Left ventricle myocardium inferior (tissue), 1 donor: ENCODE results near the gene WNT7B. TPM values are rescaled to one million over a fixed set of nuclear protein-coding genes. Genes with fewer than 3 reads are reported as not detected.

Experiments used
- DNase-seq: peaks from one replicate; pipeline ENCODE4 v3.0.0-alpha.2; 2020
- H3K27ac ChIP-seq: fragments of 200-600 bp; replicated peaks from 2 replicates; pipeline ENCODE4 v1.8.0; 2021
- H3K27me3 ChIP-seq: fragments of 200-600 bp; 2 replicates; pipeline ENCODE4 v1.8.0; 2021; ENCODE audit warnings: low read depth
- H3K36me3 ChIP-seq: fragments of 200-600 bp; 2 replicates; pipeline ENCODE4 v1.8.0; 2021
- H3K4me1 ChIP-seq: fragments of 200-600 bp; 2 replicates; pipeline ENCODE4 v1.8.0; 2021
- H3K4me3 ChIP-seq: fragments of 200-600 bp; 2 replicates; pipeline ENCODE4 v1.8.0; 2021; ENCODE audit warnings: mild to moderate bottlenecking, moderate library complexity
- H3K9me3 ChIP-seq: fragments of 200-600 bp; replicated peaks from 2 replicates; pipeline ENCODE4 v1.8.0; 2021
- CTCF ChIP-seq: fragments of 200-600 bp; IDR thresholded peaks from 2 replicates; pipeline ENCODE4 v1.8.0; 2021; ENCODE audit warnings: antibody characterized with exemption, mild to moderate bottlenecking, borderline replicate concordance
- intact Hi-C: fragments of 100-400 bp; cut with micrococcal nuclease; formaldehyde crosslinking; loops from one replicate; pipeline ENCODE4 v1.11.0; 2022
- total RNA-seq: library from RNA; stranded (reverse); fragmentation: NEBNext Ultra II Directional; extraction: Animal tissue kit (Norgen Biotek cat#: 25700); gene quantifications from one replicate; pipeline ENCODE4 v1.2.1, GENCODE V29; 2021
- donor health status: DM: no; HTN: yes; CAD: no; lungs with severe emphysema.

WNT7B gene
- total RNA-seq, 1 donor from 2014 or later: not detected

GRCh38 chr22:45906946-45907345, 70.0 kb downstream of the WNT7B start:
- intact Hi-C loops: no loop called here
- Histone ChIP-seq H3K4me3 (no peak overlapping the region), H3K9me3 (no peaks in the 10 kb centered on the region), H3K4me1 (peaks cover 21% of the 10 kb centered on the region), H3K27ac (no peak overlapping the region), H3K27me3 (peaks cover 24% of the 10 kb centered on the region), H3K36me3 (no peaks in the 10 kb centered on the region)
- no peak for TF ChIP-seq CTCF
- DNase-seq: no peak

- intact Hi-C loops: no loop called here
- Histone ChIP-seq H3K27ac (peak overlapping the region; percentile 61), H3K9me3 (no peaks in the 10 kb centered on the region), H3K4me3 (peak overlapping the region; percentile 13), H3K4me1 (peaks cover 14% of the 10 kb centered on the region), H3K36me3 (no peaks in the 10 kb centered on the region), H3K27me3 (peaks cover 24% of the 10 kb centered on the region)
- peak; percentile 19 for TF ChIP-seq CTCF
- peak; percentile 38 for DNase-seq
These were observed 70.8 kb downstream of the WNT7B start for GRCh38 chr22:45905924-45906865.

GRCh38 chr22:45905326-45905923, 71.5 kb downstream of the WNT7B start:
- Histone ChIP-seq H3K36me3 (no peaks in the 10 kb centered on the region), H3K27me3 (peaks cover 30% of the 10 kb centered on the region), H3K27ac (peak overlapping the region; percentile 61), H3K4me3 (peak overlapping the region; percentile 13), H3K4me1 (peaks cover 14% of the 10 kb centered on the region), H3K9me3 (no peaks in the 10 kb centered on the region)
- no peak for DNase-seq
- no peak for TF ChIP-seq CTCF
- intact Hi-C loops: no loop called here

DNA sequence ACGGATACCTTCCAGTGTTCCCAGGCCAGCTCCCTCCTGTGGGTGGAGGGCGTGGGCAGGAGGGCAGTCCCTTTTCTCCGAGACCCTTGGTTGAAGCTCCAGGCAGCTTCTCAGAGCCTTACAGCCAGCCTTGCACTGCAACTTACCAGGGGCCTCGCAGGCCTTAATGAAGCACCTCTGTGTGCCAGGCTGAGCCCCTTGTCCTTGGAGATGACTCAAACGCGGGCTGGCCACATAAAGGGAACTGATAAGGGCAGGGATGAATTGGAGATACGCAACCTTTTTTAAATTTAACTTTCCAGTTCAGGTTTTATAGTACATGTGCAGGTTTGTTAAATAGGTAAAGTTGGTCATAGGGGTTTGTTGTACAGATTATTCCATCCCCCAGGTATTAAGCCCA, 72.7 kb downstream of the WNT7B start:
- no peak for TF ChIP-seq CTCF
- Histone ChIP-seq H3K4me1 (peaks cover 14% of the 10 kb centered on the region), H3K27me3 (peaks cover 37% of the 10 kb centered on the region), H3K4me3 (no peak overlapping the region), H3K9me3 (no peaks in the 10 kb centered on the region), H3K27ac (no peak overlapping the region), H3K36me3 (no peaks in the 10 kb centered on the region)
- intact Hi-C loops: no loop called here
- DNase-seq: no peak

DNA sequence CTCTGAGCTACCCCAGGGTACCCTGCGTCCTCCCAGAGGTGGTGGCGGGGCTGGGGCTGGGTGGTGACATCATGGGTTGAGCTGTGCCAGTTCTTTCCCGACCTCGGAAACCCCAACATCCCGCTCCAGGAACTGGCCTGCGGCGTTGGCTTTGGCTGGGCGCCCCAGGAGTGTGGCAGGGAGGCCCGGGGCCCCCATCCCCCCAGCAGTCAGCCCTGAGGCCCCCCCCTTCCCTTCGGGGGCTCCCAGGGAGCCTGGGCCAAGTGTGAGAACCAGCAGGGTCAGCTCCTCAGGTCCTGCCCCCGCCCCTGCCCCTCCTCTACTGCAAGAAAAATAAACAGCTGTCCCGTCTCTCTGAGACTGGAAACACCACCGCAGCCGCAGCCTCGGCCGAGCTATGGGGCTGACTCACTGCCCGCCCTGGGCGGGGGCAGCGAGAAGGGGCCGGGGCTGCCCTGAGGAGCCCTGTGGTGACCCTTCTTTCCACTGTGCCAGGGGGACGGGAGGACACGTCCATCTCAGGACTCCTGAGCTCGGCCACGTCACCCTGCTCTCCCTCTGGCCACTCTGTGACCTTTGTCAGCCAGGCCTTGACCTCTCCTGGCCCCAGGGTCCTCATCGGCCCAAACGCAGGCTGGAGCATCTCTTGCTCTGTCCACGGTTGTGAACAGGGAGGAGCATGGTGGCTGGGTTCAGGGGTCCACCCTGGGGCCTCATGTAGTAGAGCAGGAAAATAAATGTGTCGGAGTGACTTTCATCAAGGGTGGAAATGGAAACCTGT, 73.4 kb downstream of the WNT7B start:
- H3K4me1 ChIP-seq: peaks cover 14% of the 10 kb centered on the region
- no peaks in the 10 kb centered on the region for H3K9me3 ChIP-seq
- H3K36me3 ChIP-seq: no peaks in the 10 kb centered on the region
- H3K27me3 ChIP-seq: peaks cover 43% of the 10 kb centered on the region
- no peak overlapping the region for H3K4me3 ChIP-seq
- intact Hi-C loops: no loop called here
- no peak for DNase-seq
- H3K27ac ChIP-seq: no peak overlapping the region
- no peak for TF ChIP-seq CTCF
